Activated T-cell treated with anti-CD3 and anti-CD28 coated beads, Interleukin-2, amount 50 U/mL, for 1 hour (primary cell): ENCODE results near the gene COL8A1.
A peak's percentile ranks its signal among the peaks of the same experiment; 100 is the strongest.

Experiments used
- DNase-seq: peaks from one replicate; pipeline ENCODE4 v3.0.0-alpha.2; 2020

The COL8A1 gene

DNA sequence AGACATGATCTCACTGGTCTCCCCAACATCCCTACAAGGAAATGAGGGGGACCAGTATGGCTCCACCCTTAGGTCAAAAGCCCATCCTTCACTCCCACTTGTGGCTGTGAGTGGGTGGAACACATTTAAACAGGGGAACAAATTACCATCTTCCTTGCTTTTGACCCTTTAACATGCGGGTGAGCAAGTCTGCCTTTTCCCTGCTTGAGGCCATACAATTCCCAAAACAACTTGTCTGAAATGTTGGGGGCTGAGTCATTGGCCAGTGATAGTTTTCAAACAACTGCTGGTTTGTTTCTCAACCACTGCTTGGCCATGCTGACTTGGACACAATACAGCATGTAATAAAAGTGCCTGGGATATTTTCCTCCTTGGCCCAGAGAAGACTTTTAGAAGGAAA, 39.6 kb downstream of the COL8A1 start:
- no peak for DNase-seq

DNA sequence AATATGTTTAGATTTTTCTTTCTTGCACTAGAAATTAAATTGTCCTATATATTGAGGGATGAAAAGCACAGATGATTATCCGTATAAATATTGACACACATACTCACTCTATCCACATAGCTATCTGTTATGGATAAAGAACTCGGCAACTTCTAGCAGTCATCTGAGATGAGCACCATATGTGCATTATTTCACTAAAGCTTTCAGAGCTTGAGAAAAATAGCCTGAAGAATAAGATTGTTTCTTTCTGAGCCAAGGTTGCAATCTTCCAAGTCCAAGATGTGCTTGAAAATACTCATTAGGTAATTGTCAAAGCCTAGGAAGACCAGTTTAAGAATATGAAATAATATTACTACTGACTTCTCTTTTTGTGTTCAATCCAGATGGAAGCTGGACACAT, 40.5 kb downstream of the COL8A1 start:
- DNase-seq, result no peak

DNA sequence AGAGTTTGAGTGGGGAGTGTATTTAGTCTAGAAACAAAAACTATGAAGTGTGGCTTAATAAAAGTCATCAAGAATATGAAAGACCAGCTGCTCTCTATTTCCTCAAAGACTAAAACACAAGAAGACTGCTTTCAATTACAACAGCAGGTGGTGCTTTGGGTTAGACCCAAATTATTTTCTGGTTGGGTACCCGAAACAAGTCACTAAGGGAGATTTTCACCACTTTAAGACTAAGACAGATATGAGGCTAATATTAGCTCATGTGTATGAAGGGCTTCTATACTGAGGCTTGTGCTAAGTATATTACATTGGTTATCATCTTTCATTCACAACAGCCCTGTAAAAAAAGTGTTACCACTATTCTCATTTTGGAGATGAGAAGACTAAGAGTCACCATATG, 43.1 kb downstream of the COL8A1 start:
- no peak for DNase-seq

DNA sequence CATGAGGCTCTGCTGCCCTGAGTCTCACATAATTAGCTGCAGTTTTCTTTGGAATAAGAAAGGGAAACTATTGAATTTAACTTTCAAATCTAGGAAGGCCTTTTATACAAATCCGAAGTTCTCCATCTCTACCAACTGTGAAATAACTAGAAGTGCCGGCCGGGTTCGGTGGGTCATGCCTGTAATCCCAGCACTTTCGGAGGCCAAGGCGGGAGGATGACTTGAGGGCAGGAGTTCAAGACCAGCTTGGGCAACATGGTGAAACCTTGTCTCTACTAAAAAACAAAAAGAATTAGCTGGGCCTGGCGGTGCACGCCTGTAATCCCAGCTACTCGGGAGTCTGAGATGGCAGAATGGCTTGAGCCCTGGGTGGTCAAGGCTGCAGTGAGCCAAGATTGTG, 43.6 kb downstream of the COL8A1 start:
- DNase-seq, result no peak

DNA sequence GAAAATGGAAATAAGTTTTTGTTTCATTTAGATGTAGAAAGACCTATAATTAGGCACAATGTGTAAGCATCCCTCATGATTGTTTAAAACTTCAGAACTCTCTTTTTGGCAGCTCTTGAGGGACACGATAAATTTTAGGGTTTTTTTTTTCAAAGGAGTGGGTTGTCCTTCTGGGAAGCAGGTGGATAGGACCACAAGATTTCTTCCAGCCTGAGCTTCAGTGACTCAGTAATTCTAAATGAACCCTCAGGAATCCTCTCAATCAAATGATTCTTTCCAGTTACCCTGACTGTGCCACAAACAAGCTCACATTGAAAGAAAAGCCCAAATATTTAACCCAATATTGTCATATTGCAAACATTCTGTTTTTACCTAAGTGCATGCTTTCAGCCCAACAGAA, 45.1 kb downstream of the COL8A1 start:
- DNase-seq, result no peak

DNA sequence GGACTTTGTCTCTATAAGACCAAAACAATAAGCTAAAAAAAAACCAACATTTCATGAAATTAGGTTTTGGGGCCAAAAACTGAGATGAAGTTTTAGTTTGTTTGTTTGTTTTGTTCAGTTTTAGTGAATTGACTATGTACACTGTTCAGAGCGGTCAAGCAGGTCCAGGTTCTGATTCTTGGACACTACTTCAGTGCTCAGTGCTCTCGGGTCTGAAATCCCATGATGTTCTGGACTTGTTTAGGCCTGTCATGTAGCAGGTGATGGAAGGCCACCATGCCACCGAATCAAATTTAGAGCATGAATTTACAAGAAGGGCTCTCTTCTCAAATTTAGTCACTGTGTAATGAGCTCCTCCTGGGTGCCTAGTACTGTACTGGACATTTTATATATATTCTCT, 45.5 kb downstream of the COL8A1 start:
- no peak for DNase-seq

DNA sequence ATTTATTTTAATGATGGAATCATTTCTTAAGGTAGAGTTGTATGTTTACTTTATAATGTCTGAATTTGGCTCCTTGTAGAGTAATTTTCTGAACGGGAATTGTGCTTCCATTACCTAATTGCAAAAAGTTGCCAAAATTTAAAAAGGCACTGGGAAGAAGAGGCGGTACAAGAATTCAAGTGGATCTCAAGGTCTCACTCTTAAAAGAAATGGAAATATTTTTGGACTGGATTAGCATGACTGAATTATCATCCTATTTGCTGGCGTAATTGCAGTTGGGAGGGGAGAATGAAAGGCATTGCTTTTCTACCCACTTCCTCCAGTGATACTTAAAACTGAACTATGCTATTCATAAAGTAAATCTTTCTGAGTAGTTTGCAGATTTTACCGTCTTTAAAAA, 46.2 kb downstream of the COL8A1 start:
- DNase-seq, result no peak

DNA sequence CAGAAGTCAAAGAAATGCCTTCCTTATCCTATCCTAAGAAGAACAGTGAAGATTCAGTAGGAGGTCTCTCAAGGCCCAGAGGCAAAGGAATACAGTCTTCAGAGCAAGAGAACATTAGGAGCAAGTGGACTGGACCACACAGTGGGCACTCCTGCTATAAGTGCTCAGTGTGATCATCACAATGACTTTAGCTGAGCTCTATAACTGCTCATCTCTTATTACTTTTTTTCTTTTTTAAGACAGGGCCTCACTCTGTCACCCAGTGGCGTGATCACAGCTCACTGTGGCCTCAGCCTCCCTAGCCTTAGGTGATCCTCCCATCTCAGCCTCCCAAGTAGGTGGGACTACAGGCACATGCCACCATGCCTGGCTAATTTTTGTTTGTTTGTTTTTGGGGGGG, 48.1 kb downstream of the COL8A1 start:
- DNase-seq, result no peak

DNA sequence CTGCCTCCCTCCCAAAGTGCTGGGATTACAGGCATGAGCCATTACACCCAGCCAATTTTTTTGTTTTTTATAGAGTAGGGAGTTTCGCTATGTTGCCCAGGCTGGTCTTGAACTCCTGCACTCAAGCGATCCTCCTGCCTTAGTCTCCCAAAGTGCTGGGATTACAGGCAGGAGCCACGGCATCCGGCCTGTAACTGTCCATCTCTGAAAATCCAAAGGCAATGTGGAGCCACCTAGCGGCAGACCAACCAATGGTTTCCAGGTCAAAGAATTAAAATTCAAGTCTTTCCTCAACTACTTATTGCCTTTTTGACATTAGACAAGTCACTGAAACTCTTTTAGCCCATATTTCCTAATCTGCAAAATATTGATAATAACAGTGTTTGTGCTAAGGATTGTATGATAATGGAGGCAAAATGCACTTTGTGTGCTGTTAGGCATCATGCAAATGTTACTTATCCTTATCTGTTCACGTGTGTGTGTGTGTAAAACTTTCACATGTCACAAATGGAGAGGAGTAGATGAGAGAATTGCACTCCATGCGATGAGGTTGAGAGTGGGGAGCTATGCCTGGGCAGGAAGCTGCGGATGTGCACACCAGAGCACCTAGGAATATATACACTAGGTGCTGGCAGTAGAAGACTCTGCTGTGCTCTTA, 48.7 kb downstream of the COL8A1 start:
- peak; percentile 21 for DNase-seq

DNA sequence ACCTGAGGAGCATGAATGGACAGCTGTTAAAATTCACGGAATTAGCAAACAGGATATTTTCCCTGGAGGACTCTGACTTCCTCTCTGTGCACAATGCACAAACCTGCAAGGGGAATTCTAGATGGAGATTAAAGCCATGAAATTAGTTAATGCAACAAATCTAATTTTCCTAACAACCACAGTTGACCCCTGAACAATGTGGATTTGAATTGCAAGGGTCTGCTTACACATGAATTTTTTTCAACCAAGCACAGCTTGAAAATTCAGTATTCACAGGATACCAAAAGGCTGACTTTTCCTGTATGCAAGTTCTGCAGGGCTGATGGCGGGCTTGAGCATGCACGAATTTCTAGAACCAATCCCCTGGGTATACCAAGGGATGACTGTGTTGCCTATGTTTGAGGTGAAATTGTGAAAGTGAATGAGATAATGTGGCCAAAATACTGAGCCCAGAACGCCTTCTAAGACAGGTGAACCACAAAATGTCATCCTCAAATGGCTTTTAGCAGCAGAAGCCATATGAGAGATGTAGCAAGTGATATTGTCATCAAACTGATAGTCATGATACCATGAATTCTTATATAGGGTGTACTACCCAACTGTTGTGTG, 52.5 kb downstream of the COL8A1 start:
- no peak for DNase-seq

DNA sequence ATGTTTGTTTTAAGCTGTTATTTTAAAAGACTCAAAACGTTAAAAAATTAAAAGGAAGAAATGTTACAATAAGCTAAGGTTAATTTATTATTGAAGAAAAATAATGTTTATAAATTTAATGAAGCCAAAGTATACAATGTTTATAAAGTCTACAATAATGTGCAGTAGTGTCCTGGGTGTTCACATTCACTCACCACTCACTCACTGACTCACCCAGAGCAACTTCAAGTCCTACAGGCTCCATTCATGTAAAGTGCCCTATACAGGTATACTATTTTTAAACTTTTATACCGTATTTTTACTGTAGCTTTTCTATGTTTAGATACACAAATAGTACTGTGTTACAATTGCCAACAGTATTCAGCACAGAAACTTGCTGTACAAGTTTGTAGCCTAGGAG, 55.2 kb downstream of the COL8A1 start:
- no peak for DNase-seq

DNA sequence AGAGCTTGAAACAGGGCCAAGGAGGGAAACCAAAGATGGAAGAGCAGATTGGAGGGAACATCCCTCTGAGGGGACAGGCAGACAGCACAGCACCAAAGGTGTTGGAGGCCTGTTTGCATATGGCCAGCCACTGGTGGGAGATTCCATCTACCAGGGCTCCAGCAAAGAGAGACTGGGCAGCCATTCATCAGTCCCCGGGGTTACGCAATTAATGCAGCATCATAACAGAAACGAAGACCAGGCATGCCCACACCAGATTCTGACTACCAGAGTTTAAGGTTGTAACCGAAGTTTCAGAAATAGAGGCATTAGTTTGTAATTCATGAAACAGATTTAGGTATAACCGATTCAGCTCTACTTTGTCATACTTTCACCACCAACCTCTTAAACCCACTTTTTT, 58.1 kb downstream of the COL8A1 start:
- no peak for DNase-seq

DNA sequence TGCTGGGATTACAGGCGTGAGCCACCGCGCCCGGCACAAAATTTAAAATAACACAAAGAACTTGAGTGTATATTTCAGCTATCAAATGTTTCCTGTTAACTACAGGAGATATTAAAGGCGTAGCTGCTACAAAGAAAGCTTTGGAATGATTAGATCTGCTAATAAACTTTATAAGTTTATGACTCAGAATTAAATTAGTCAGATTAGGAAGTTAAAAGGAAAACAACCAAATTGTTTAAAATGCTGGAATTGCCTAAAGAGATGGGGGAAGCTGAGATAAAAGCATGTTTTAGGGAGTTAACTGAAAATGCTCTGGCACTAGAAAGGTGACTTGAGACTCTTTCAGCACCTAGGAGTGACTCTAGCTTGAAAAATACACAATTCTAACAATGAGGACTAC, 58.9 kb downstream of the COL8A1 start:
- DNase-seq, result no peak

DNA sequence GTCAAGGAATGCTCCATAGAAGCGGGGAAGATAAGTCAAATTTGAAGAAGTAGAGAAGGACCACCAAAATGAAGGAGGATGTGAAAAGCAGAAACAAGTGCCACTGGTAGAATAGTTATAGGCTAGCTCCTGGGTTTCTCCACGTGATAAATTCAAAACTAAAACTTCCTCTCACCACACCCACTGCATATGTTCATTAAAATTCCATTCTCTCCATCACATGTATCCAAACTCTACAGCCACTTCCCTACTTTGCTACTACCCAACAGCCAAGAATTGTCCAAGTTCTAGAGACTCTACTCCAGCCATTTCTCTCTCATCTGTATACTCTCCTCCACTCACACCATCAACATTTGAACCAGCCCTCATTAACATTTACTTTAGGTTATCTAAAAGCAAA, 60.5 kb downstream of the COL8A1 start:
- no peak for DNase-seq

DNA sequence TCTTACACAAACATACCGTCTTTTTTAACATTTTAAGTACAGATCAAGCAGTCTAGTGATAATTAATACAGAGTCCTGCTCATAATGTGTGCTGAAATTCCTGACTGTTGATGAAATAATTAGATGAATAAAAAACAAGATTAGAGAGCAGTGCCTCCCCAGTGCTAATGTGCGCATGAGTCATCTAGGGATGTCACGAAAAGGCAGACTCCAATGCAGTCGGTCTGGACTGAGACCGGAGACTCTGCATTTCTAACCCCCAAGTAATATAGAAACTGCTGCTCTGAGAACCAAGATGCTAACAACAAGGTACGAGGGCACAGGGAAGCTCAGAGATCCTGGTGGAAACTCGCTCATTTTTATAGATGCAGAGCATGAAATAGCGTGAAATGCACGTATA, 61.4 kb downstream of the COL8A1 start:
- DNase-seq, result no peak

DNA sequence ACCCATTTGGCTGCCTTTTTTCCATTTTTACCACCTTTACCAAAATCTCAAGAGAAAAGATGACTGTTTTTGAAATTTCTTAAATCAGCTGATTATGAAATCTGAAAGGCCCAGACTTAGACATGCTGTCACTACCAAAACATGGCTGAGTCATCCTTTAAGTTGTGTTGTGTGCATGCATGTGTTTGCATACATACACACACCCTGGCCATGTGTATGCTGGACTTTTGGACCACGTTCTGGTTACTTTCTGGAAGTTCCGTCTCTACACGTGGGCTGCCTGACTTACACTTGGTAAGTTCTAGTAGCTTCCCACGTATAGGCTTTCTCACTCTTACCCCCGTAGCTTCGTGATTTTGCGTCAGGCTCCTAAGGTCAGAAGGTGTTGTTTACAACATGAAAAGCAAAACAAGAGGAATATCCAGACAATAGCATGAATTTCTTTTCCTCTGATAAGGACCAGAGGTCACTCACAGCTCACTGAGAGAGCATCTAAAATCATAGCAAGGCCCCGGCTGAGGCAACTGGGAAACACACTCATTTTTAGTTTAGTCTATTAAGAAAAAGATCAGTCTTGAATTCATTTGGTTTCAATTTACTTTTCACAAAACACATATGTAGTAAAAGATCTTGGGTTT, 62.4 kb downstream of the COL8A1 start:
- DNase-seq, result no peak

DNA sequence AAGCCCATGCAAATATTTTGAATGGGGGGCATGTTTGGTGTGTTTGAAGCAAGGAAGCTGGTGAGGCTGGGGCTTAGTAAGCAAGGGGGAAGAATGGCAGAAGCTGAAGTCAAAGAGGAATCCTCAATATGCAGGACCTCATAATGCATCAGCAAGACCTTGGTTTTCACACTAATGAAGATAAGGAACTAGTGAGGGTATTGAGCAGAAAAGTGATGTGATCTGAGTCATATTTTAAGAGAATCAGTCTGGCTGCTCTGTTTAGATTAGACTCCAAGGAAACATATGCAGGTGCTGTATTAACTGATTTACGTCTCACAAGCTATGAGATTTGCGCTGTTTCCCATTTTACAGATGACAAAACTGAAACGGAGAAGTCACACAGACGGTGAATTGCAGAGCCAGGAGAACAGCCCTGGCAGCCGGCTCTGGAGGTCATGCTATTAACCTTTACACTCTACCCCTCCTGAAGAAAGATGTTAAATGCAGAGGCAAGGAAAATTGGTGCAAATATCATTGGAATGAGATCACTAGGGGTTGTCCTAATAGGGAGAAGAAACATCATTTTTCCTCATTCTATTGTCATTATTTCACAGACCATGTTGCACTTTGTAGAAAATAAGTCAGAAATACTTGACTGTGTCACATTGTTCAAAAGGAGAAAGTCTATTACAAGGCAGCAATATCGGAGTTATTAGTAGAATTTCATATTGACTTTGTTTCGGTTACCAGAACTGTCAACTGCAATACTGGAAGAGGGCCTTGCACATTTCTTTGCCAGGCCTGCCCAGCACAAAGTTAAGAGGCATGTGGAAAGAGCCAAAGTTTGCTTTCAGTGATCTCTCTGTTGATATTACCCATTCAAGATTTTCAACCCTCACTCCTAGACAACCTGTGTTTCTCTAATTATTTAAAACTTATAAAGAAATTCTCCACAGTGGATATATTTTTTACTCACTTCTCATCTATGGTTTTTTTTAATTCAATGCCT, 64.9 kb downstream of the COL8A1 start:
- DNase-seq, result no peak

DNA sequence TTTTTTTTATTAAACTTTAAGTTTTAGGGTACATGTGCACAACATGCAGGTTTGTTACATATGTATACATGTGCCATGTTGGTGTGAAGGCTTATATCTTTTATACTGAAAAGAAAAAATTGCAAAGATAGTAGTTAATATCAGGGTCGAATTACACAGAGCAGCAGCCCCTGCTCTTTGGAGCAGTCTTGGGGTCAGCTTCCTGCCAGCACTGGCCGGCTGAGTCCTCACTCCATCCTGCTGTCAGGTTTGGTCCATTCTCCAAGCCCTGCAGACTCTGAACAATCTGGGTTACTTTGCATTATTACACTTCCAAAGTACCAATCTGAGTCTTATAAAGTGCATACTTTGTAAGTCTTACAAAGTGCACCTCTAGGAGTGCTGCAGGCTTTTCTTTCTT, 66.0 kb downstream of the COL8A1 start:
- DNase-seq, result no peak

DNA sequence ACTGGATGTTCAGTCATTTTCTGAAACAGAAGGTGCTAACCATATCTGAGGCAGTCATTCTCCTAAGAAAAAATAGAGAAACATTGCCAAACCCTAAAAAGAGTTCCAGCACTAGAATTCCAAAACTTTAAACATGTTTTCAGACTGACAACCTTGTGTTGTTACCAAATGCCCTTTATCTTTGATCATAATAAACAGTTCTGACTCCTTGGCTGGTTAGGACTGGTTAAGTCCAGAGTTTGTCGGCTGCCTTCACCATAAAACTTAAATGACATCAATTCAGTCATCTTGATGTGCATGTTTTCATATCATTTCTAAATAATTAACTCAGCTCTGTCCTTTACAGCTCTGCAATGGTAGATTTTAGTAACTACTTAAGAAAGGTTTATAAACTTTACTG, 68.0 kb downstream of the COL8A1 start:
- DNase-seq, result no peak

DNA sequence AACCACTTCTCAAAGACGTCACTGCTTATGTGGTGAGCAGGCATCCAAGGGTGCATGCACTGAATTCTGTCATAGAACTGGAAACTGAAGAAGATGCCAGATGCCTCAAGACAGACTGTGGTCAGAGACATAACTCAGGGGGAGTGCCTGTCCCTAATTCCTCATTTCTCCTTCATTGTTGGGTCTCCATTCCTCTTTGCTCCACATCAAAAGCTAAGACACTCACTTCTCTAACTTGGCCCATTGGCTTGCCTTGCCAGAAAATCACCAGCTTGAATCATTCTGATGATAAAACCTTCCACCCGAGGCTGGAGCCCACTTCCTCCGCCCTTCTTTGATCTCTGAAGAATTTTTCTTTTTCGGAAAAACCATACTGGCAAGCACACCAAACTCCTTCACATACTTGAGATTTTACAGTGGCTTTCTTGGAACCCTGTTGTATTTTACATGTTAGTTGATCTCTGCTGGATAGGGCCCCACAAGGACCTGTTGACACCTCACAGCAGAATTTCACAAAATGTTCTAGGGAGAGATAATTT, 69.9 kb downstream of the COL8A1 start:
- no peak for DNase-seq

DNA sequence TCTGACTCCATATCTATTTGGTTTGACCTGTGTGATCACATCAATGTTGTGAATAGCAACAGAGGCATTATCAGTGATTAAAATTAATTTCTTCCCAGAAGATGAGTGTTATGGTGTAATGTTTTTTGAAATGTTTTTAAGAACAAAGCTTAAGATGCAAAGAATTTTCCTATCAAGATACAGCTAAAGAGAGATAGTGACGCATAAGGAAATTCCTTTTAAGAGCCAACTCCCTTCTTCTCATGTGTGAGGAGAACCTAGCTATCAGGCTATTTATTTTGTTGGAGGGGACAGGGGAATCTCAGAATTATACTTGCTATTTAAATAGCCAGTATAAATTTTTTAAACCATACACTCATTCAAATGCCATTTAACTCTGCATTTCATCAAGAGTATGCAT, 71.3 kb downstream of the COL8A1 start:
- no peak for DNase-seq

DNA sequence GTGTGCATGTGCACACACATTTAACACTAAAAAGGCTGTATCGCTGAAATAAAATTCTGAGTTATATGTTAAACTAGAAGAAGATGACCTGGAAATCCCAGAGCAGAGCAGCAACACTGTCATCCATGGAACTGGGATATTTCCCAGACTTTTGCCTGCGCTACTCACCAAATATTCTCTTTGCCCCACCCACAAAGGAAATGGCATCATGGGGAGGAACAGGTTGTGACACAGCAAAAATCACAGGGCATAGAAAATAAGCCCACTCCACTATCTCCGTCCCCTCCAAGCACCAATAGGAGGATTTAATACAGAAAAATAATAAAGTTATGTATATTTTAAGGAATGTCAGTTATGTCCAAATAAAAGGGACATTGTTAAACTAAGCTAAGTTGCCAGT, 71.7 kb downstream of the COL8A1 start:
- DNase-seq, result no peak

DNA sequence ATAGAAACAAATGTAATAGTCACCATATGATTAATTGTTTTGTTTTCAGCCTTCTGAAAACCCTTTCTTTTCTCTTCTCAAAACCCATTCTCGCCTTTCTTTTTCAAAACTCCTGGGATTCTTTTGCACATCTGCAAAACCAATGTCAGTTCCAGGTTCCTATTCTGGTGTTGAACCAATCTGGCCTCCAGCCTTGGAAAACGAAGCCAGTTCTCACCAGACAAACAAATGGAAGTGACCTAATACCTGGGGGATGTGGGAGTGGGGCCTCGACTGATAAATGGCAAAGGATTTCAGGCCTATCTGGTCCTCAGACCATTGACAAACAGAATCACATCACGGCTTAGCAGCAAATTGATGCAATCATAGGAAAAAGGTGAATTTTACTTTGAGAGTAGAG, 73.0 kb downstream of the COL8A1 start:
- no peak for DNase-seq
